Measurements from ENCODE around the gene KIAA1210. TPM values are rescaled to one million over a fixed set of nuclear protein-coding genes. Genes with fewer than 3 reads are reported as not detected.

KIAA1210 gene
- polyA plus RNA-seq, 3 donors, result not detected

DNA sequence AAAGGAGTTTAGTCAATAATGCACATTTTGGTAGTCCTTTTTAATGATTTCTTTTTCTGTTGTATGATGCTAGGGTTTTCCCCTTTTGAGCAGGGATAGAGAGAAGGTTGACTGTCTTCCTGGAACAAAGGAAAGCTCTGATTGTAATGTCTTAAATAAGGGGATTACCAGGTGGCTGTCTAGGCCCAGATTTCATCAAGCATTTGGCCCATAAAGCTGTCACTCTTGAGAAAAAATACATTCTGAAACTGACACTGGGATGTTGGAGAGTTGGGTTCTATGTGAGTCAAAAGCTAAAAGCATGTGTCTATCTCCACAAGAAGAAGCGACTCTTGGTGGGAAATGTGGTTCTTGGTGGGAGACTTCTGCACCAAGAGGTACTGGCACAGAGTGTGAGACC lies 26.4 kb downstream of the KIAA1210 start:
- 75 to 95% (median 81%) methylated on average over 1 of the region's 1 CpG for WGBS, 3 donors
- no peak overlapping the region for H3K27ac ChIP-seq (ENCODE audit: low read depth, low read length)

DNA sequence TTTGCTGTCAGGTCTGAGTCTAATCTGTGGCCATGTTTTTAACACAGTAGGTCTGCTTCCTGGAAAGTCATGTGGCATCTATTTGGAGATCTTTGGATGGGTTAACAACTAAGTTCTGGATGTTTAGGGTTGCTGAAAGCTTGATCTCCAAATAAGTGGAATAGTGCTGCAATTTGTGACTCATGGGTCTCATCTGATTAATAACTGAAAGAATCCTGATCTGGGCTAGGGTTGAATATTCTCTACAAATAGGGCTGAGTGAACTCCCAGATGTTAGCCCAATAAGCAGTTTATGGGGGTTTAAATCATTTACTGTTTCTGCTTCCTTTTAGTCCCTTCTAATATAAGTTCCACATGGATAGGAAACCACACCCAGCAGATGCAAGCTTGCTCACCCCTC lies 31.7 kb downstream of the KIAA1210 start:
- no peak overlapping the region for H3K27ac ChIP-seq (ENCODE audit: low read depth, low read length)

DNA sequence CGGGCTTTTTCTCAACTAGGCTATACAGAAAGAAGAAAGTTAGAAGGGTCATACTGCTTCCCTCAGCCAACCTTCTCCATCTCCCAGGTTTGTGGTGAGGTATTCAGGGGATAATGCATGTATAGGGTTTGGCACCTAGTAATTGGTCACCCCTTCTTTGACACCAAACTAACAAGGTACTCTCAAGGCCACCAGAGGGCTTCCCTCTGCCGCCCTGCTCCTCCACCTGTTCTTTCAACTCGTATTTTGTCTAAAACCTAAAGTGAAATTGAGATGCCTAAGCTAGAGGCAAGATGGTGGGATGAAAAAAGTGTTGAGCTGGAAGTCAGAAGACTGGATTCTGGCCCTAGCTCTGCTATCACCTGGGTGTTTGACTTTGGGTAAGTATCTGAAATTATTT lies 32.8 kb downstream of the KIAA1210 start:
- 62 to 85% (median 73%) methylated on average over 3 of the region's 3 CpGs for WGBS, 3 donors

DNA sequence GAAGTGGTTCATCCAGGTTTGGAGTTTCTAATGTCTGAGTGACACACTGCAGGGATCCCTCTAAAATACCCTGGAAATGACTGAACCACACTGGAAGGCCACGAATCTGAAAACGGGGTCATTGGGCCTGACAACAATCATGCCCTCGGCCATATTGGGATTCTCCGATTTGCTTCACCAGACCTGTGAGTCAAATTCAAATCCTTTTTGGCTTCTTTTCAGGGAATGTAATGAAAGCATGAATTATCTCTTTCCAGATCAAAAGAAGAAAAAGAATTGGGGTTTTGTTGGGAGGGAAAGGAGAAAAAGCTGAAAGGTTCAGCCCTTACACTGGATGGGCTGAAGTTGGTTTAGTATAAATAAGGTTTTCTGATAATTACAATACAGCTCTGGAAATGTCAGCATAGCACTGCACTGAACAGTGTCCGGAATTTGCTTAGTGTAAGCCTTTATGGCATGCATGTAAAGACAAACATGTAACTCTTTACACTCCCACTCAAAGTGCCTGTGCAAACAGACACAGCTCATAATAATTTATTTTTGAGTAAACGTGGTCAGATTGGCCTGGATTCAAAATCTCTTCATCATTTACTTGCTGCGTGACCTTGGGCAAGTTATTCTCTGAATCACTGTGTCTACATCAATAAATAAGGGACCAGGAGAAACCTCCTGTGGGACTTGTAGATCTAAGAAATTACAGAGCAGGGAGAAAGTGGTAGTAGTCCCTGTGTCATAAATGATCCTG lies 33.4 kb downstream of the KIAA1210 start:
- WGBS, 3 donors, result 61 to 82% (median 71%) methylated on average over 7 of the region's 7 CpGs
- no peak overlapping the region for H3K27ac ChIP-seq (ENCODE audit: low read depth, low read length)

More for the DNA sequence above, 32.8 kb downstream of the KIAA1210 start:
- H3K27ac ChIP-seq (ENCODE audit: low read depth, low read length), result no peak overlapping the region

DNA sequence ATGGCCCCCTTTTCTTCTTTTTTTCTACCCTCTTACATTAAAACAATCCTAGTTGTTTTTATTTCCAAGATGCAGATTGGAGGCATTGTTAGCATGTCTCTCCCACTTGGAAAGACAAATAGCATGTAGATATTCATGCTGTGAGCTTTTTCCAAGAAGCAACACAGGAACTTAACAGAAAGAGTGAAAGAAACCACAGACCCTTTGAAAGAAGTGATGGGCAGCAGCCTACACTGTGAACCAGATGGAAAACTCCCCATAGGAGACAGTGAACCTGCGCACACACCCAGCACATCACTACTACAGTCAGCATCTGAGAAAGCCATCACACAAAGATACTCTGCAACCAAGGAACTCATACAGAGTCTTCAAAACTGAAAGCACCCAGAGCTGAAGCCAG lies 37.0 kb downstream of the KIAA1210 start:
- no peak overlapping the region for H3K27ac ChIP-seq (ENCODE audit: low read depth, low read length)
- WGBS, 3 donors, result 85 to 100% (median 92%) methylated on average over 1 of the region's 1 CpG

DNA sequence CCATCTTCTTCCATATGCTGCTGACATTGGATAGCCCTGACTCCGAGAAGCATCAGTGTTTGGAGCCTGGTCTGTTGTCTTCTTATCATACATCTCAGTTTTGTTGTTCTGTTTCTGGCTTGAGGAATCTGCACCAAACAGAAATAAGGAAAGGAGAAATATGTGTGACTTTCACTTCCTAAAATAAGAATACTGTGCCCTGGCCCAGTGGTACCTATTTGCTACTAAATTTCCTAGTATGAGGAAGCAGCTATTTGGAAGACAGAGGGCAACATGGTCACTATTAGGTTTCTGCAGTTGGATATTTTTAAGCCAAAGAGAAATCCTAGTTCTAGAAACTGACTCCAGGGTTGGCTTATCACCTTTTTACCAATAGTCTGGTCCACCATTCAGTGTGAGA lies 38.0 kb downstream of the KIAA1210 start:
- H3K27ac ChIP-seq (ENCODE audit: low read depth, low read length), result no peak overlapping the region
- 89 to 100% (median 100%) methylated on average over 1 of the region's 1 CpG for WGBS, 3 donors

DNA sequence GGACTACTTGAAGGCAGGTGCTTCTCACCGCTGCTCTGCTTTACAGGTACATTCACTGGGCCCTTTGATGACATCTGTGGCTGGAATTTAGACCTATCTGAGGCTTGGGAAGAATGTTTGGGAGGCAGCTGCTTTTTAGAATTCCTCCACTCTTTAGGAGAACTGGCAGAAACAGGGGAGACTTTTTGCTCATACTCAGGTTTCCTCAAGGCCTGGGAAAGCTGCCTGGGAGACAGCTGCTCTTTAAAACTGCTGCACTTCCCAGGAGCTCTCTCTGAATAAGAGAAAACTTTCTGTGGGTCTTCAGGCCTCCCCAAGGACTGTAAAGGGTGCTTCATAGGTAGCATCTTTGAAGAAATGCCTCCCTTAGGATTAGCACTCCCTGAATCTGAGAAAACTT lies 40.5 kb downstream of the KIAA1210 start:
- WGBS, 3 donors, result 59 to 95% (median 81%) methylated on average over 1 of the region's 1 CpG
- no peak overlapping the region for H3K27ac ChIP-seq (ENCODE audit: low read depth, low read length)

GRCh38 chrX:119084766-119085165 lies 42.8 kb downstream of the KIAA1210 start:
- no peak overlapping the region for H3K27ac ChIP-seq (ENCODE audit: low read depth, low read length)
- 70 to 96% (median 84%) methylated on average over 3 of the region's 3 CpGs for WGBS, 3 donors

DNA sequence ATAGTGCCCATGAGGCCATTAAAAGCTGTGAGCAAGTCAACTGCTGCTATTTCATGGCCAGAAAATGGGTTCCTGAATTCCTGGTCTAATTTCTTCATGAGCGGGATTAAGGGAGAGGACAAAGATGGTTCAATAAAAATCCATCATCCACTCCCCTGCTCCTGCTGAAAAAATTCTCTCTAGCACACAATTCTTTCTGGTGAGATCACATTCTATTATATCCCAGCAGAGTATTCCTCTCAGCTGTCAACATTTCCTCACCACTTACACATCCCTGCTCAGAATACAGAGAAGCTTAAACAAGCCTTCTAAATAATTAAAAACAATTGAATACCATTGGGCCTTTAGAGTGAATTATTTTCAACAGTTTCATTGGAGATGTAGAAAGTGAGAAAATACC lies 45.3 kb downstream of the KIAA1210 start:
- 74 to 80% (median 80%) methylated on average over 1 of the region's 1 CpG for WGBS, 3 donors
- no peak overlapping the region for H3K27ac ChIP-seq (ENCODE audit: low read depth, low read length)

DNA sequence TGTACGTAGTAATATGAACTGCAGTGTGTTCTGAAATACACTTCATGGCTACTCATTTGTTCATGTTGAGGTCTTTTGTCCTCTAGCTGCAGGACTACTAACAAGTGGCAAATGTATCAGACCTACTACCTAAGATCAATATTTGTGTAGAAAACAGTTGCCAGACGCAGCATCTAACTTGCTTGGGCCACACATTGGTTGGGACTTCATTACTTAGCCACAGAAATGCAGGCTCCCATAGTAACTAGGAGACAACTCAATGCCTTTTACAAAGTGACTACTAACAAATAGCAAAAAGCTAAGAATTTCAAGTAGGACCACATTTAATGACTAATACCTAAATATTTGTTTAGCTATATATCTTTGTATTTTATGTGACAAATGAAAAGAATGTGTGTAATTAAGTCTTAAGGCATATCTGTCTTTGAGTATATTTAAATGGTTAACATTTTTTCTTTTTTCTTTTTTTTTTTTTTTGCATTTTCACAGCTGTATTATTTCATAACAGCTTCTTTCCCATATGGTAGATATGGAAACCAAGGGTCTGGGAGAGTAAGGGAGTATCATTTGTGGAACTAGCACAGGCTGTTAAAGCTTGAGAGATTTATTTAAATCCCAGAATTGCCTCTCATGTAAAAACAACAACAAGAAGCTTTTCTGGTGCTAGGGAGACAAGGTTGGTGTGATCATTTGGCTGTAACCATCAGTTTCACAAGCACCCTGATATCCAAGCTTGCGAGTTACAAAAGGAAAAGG lies 52.2 kb downstream of the KIAA1210 start:
- WGBS, 3 donors, result 75 to 95% (median 80%) methylated on average over 3 of the region's 3 CpGs
- H3K27ac ChIP-seq (ENCODE audit: low read depth, low read length), result no peak overlapping the region

DNA sequence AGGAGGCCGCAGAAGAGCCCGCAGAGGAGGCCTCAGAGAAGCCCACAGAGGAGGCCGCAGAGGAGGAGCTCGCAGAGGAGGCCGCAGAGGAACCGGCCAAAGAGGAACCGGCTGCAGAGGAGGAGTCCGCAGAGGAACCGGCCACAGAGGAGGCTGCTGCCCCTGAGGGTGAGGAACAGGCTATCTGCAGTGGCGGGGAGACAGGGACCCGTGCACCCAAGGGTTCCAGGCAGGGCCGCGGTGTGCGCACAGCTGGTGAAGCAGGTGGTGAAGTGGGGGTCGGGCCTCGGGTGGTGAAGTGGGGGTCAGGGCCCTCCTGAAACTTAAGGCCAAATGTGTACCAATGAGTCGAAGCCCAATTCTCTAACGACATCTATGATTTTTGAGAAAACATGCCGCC lies 53.7 kb downstream of the KIAA1210 start:
- H3K27ac ChIP-seq (ENCODE audit: low read depth, low read length), result no peak overlapping the region
- WGBS, 3 donors, result 85 to 96% (median 95%) methylated on average over 8 to 19 of the region's 19 CpGs

- H3K27ac ChIP-seq (ENCODE audit: low read depth, low read length), result no peak overlapping the region
- WGBS, 3 donors, result 94 to 95% (median 95%) methylated on average over 30 to 43 of the region's 43 CpGs
These were observed 54.3 kb downstream of the KIAA1210 start for GRCh38 chrX:119073200-119073905.

DNA sequence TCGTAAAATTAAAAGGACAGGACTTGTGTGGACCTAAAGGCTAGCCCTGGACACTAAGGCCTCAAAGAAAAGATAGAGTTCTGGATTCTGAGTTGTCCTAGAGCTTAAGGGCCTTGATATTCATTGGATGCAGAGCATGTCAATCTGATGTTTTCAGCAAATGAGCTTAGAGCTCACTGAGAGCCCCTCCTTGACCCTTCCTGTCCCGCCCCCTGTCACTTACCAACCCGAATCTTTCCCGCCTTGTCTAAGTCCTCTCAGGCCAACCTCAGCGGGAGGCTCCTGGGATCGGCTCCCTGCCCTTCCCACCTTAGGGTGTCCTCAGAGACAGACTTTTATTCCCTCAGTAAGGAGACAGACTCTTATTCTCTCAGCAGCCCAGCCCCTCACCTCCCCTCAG lies 54.9 kb downstream of the KIAA1210 start, which contains the start of gene CT47C1:
Gene CT47C1, plus strand, starts transcription at position 250 of the 400 bp plus-strand sequence. CDS start 233 bp downstream, outside the sequence.
- no peak within 1 kb of the TSS for H3K27ac ChIP-seq (ENCODE audit: low read depth, low read length)
- WGBS, 3 donors, result 92 to 95% (median 93%) methylated on average over 6 of the region's 6 CpGs

DNA sequence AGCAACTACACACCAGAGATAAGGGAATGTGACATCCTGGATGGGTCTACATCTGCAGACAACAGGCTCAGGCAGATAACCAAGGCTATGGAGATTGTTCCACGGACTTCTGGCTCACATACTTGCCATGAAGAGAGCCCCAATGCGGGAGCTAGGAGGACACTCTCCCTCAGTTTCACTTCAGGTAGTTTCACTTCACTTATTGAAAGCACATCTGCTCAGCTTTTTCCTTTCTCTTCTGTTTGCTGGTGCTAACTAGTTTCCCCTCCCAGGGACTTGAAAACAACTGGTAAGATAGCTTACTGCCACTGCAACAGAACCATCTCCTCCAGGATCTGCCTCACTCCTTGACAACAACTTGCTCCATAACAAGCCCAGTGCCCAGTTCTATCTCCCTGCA lies 56.2 kb downstream of the KIAA1210 start:
- H3K27ac ChIP-seq (ENCODE audit: low read depth, low read length), result no peak overlapping the region
- 46 to 96% (median 77%) methylated on average over 2 of the region's 2 CpGs for WGBS, 3 donors

GRCh38 chrX:119069762-119070161 lies 57.9 kb downstream of the KIAA1210 start:
- WGBS, 3 donors, result 81 to 97% (median 96%) methylated on average over 1 of the region's 1 CpG

GRCh38 chrX:119069128-119069527 lies 58.5 kb downstream of the KIAA1210 start:
- H3K27ac ChIP-seq (ENCODE audit: low read depth, low read length), result no peak overlapping the region
- 76 to 96% (median 85%) methylated on average over 1 of the region's 1 CpG for WGBS, 3 donors

More at GRCh38 chrX:119069762-119070161, 57.9 kb downstream of the KIAA1210 start:
- no peak overlapping the region for H3K27ac ChIP-seq (ENCODE audit: low read depth, low read length)

- WGBS, 3 donors, result 1 to 5% (median 4%) methylated on average over 7 of the region's 7 CpGs
These were observed 60.4 kb downstream of the KIAA1210 start for GRCh38 chrX:119067023-119067739.

DNA sequence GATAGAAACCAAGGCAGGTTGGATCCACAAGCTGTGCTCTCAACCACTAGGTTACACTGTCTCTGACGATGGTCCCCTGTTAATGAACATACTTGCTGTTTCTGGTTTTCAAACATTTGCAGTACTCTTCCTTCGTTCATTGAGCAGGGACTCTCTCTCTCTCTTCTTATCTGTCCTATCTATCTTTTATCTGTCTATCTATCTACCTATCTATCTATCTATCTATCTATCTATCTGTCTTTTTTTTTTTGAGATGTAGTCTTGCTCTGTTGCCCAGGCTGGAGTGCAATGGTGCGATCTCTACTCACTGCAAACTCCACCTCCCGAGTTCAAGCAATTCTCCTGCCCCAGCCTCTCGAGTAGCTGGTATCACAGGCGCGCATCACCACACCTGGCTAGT lies 64.2 kb downstream of the KIAA1210 start:
- 85 to 92% (median 89%) methylated on average over 7 of the region's 7 CpGs for WGBS, 3 donors

More at GRCh38 chrX:119067023-119067739, 60.4 kb downstream of the KIAA1210 start:
- no peak overlapping the region for H3K27ac ChIP-seq (ENCODE audit: low read depth, low read length)

More for the DNA sequence above, 64.2 kb downstream of the KIAA1210 start:
- H3K27ac ChIP-seq (ENCODE audit: low read depth, low read length), result no peak overlapping the region

All from adipose tissue (tissue), 3 donors.